ENCODE data around the gene DBNL.
A peak's percentile ranks its signal among the peaks of the same experiment; 100 is the strongest.
"Not testable (repeated sequence)": the region's sequence is repeated elsewhere in the genome, so short reads cannot be mapped to it uniquely, and the experiment has no call there.

The DBNL gene

DNA sequence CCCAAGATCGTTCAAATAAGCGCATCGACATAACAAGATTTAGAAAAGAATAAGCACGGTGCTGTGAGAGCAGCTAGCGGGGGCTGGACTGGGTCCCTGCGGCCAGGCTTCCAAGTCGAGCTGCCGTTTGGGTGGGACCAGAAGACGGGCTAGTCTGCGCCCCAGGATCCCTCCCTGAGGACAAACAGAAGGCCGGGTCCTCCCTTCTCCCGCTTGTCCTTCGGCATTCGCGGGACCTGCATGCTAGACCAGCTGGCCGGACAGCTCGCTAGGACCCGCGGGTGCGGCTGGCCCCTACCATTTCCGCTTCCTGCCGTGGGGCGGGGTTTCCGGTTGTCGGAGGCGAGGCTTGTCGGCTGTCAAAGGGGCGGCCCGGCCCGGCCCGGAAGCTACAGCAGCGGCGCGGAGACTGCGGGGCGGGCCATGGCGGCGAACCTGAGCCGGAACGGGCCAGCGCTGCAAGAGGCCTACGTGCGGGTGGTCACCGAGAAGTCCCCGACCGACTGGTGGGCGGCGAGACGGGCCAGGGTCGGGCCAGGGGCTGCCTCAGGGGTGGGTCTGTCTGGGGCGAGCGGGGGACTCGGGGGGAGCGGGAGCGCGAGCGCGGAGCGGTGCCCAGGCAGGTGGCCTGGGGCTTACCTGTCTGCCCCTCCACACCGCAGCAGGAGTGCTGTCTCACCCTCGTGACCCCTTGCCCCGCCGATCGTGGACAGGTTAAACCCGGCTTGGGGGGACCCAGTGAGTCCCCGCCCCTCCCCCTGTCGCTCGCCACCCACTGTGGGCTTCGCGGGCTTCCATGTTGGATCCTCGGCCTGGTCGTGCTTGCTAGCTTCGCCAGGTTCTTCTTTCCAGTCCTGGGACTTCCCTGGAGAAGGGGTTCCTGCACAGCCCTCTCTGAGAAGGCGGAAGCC is at the start of gene DBNL:
TSS of gene DBNL (plus strand) at position 388 of the 911 bp plus-strand sequence. CDS start at position 424, 36 bp downstream.
- peak; percentile 74 for DNase-seq

DNA sequence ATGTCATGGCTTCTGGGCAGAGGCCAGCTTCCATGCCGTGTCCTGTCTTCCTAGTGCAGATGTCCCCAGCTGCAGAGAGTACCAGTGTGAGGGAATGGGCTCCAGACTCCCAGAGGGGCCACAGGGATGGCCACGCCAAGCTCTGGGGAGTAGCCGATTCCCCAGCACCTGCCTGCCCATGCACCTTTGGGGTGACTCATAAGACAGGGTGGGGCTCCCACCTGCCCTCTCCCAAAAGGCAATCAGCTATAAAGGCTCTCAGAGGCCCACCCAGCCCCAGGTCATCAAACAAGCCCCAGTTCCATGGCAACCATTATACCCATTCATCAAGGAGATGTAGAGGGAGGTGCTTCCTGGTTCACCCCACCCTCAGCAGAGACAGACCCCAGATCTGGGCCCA is 47.0 kb upstream of the DBNL start, which contains the start of gene SPDYE1:
TSS of gene SPDYE1 (plus strand) at position 366 of the 400 bp plus-strand sequence. CDS start 2,053 bp downstream, outside the sequence.
- not testable (repeated sequence) for DNase-seq

DNA sequence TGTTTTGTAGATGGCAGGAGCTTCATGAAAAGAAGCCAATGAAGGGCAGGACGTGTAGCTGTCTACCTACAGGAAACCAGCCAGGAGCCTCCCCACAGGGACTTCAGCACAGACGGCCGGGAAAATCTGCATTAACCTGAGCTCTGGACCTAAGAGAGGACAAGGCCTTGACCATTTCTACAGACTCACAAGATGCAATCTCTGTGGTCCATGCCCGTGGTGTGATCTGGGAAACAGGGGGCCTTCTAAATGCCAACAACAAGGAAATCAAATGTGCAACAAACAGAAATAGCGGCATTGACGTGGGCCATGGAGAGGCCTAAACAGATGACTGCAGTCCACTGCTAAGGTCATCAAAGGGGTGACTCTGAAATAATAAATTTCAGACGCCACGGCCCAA is 32.4 kb upstream of the DBNL start:
- not testable (repeated sequence) for DNase-seq

DNA sequence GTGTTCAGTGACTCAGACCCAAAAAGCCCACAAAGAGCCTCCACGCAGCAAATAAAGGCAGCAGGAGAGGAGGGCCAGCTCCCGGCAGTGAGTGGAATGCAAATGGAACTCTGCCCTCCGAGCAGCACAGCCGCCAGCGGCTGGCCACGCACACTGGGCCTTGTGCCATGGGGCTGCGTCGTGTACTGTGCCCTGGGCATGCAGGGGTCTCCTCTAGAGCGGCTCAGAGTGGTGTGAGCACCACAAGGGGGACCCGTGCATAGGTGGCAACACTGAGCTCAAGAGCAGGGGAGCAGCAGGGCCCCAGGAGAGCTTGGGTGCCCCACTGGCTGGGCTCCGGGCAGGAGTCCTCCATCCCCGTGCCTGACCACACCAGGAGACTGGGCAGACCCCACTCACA is 29.4 kb upstream of the DBNL start:
- DNase-seq: not testable (repeated sequence)

DNA sequence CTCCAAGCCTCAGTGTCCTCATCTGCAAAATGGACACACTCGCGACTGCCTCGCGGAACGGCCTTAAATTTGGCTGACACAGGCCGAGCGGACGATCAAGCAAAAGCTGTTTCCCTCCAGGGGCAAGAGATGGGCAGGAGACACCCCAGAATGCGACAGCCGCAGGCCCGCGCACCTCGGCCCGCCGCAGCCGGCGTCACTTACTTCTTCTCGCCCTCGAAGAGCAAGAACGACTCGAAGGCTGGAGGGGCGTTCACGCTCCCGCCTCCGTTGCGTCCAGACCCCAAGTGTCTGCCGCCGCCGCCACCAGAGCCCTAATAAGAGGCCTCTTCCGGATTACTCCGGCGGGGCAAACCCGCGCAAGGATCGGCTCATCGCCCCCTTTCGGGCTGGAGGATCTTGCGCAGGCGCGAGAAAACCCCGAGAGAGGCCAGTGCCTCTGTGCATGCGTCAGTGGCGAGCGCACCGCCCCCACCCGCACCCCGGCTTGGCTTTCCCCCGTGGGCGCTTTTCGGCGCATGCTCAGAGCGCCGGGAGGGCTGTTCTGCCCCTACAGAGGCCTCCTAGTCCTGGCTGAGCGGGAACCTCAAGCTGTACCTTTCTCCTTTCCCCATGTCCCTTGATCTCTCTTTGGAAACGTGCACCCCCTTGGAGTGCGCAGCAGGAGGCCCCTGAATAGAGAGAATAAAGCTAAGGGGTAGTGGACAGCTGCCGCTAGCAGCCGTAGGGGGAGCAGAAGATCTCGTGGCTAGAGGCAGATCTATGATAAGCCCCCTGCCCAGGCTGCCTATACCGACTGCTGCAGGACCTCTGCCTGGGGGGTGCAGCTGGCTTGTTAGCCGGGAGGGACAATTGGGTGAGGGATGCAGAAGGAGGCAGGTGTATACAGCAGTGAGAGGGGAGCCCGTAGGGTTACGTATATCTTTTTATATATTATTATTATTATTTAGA is 25.4 kb upstream of the DBNL start:
- DNase-seq: peak; percentile 87

DNA sequence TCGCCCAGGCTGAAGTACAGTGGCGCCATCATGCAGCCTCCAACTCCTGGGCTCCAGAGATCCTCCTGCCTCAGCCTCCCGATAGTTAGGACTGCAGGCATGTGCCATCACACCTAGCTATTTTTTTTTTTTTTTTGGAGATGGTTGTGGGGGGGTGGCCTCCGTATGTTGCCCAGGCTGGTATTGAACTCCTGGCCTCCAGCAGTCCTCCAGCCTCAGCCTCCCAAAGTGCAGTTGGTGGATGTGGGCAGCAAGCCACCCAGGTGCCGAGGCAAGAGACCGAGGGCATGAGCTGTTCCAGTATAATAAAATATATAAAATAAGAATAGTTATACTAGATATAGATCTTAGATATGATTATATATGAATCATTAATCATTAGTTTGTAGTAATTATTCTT is 24.7 kb upstream of the DBNL start:
- not testable (repeated sequence) for DNase-seq

DNA sequence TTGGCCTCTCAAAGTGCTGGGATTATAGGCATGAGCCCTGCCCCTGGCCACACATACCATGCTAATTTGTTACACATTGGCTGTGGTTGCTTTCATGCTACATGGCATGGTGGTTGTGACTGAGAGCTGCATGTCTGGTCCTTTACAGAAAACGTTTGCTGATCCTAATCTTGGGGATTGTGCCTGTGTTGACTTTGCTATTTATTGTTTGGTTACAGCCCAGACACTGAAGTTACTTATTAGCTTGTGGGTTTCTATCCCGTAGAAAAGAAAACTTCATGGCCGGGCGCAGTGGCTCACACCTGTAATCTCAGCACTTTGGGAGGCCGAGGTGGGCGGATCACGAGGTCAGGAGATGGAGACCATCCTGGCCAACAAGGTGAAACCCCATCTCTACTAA is 22.4 kb upstream of the DBNL start:
- DNase-seq: not testable (repeated sequence)

DNA sequence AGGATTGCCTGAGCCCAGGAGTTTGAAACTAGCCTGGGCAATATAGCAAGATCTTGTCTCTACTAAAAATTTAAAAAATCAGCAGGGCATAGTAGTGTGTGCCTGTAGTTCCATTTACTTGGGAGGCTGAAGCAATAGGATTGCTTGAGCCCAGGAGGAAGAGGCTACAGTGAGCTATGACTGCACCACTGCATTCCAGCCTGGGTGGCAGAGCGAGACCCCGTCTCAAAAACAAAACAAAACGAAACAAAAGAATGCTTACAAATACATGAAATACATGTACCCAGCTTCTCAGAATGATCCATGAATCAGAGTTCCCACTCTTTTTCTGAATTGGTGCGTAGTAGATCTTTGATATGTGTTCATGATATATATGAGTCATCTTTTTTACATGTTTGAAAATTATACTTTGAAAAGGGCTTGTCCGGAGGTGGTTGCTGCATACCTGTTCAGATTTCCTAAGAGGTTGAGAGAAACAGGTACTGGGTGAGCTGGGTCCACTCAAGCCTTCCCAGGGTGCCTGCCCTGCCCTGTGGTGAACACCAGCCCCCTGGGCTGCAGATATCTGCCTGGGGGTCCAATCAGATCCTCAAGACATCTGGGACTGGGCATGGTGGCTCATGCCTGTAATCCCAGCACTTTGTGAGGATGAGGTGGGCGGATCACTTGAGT is 21.6 kb upstream of the DBNL start:
- not testable (repeated sequence) for DNase-seq

DNA sequence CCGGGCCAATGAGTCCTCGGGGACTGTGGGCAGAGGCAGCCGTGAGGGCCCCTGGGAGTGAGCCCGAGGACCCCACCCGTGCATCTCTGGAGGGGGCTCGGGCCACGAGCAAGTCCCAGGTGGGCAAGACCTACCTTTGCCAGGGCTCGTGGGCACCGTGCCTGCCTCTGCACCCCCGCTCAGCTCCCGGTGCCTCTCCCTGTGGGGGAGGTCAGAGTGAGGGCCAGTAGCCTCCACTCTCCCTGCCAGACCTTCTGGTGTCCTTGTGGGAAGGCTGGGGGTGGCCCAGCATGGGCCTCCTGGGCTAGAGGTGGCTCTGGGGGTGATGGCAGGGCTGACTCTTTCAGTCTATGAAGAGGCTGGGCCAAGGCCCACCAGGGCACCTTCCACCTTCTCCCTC is 15.1 kb upstream of the DBNL start:
- DNase-seq: not testable (repeated sequence)

DNA sequence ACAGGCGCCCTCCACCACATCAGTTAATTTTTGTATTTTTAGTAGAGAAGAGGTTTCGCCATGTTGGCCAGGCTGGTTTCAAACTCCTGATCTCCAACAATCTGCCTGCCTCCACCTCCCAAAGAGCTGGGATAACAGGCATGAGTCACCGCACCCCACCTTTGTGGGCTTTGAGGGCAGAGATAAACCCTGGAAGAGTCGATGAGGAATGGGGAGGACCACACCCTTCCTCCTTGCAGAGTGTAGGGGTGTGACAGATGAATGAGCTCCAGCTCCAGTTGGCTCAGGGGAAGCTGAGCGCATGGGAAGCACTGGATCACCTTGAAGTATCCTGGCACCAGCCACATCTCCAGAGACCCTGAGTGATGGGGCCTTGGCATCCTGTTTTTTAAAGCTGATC is 14.5 kb upstream of the DBNL start:
- not testable (repeated sequence) for DNase-seq

DNA sequence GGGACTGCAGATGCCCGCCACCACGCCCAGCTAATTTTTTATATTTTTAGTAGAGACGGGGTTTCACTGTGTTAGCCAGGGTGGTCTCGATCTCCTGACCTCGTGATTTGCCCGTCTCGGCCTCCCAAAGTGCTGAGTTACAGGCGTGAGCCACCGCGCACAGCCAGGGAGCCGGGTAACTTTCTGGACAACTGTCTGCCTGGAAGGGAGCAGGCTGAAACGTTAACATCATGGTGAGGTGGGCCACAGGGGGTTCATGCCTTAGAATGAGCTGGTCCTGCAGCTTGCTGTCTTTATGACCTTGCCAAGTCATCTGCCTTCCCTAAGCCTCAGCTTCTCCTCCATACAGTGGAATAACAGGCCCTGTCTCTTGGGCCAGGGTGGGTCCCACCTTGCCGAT is 13.2 kb upstream of the DBNL start:
- not testable (repeated sequence) for DNase-seq

DNA sequence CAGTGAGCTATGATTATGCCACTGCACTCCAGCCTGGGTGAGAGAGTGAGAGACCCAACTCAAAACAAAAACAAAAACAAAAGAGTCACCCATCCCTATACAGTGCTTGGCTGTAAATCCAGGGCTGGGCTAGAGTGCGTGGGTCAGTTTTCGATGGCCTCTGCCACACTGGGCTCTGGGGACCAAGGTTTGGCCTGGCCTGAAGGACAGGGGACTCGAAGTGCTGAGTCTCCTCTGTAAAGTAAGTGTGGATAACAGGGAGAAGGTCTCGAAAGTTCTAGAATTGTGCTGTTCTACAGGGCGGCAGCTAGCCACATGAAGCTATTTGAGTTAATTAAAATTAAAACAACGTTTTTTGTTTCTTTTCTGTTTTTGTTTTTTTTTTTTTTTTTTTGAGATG is 12.5 kb upstream of the DBNL start:
- not testable (repeated sequence) for DNase-seq

DNA sequence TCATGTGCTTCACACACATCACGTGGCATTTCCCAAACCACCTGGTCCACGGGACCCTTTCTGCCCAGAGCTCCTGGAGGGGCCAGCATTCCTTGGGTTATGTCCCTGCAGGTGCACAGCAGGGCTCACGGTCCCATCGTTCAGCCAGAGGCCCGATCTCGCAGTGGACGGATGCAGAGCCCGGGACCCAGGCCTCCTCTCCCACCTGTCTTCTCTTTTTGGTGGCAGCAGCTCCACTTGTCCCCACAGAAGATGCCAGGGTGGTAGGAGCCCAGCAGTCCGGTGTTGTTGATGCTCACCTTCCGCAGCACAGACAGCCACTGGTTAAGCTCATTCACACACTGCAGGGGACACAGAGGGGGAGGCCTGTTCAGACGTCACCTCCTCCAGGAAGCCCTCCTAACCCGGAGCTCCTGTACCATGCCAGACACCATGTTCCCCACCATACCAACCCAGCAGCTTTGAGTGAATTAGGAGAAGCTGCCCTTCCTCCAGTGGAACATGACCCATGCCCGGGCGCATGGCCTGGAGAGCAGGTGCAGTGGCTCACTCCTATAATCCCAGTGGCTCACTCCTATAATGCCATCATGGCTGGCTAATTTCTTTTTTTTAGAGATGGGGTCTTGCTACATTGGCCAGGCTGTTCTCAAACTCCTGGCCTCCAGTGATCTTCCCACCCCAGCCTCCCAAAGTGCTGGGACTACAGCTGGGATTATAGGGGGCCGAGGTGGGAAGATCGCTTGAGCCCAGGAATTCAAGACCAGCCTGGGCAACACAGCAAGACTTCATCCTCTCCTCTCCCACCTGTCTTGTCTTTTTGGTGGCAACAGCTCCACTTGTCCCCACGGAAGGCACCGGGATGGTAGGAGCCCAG is 10.3 kb upstream of the DBNL start:
- not testable (repeated sequence) for DNase-seq

DNA sequence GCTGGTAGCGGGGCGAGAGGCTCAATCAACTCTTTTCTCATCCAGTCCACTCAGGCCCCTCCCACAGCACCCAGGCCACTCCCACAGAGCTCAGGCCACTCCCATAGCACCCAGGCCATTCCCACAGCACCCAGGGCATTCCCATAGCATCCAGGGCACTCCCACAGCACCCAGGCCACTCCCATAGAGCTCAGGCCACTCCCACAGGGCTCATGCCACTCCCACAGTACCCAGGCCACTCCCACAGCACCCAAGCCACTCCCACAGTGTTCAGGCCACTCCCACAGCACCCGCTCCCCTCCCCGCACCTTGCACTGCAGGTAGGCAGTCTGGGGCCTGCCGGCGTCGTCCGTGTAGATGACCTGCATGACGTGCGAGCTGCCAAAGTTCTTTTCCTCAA is 8.1 kb upstream of the DBNL start:
- not testable (repeated sequence) for DNase-seq

DNA sequence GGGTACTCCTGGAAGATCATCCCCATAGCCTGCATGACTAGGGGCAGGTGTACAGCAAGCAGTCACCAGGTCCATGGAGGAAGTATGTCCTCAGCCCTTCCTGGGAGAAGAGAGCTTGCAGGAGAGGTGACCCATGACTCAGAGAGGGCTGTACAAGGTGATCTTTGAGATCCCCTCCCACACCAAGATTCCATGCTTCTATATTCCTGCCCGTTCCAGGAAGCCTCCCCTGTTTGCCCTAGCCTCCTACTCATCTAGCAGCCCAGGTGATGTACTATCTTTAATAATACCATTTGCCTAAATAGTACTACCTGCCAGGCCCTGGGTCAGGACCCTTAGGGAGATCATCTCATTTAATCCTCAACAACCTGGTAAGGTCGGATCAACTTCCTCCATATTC is 6.6 kb upstream of the DBNL start:
- DNase-seq: not testable (repeated sequence)

DNA sequence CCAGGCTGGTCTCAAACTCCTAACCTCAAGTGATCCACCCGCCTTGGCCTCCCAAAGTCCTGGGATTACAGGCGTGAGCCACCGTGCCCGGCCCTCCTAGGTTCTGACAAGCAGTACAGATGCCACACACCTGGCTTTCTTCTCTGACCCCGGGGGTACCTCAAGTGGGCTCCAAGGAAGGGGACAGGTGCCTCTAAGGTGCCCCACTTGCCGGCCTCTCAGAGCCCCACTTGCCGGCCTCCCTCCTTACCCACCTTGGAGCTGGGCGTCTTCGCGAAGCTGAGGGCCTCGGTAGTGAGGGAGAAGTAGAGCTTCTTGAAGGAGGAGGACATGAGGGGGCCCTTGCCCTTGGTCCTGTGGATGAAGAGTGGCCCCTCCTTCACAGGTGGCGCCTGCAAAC is 5.9 kb upstream of the DBNL start:
- not testable (repeated sequence) for DNase-seq

DNA sequence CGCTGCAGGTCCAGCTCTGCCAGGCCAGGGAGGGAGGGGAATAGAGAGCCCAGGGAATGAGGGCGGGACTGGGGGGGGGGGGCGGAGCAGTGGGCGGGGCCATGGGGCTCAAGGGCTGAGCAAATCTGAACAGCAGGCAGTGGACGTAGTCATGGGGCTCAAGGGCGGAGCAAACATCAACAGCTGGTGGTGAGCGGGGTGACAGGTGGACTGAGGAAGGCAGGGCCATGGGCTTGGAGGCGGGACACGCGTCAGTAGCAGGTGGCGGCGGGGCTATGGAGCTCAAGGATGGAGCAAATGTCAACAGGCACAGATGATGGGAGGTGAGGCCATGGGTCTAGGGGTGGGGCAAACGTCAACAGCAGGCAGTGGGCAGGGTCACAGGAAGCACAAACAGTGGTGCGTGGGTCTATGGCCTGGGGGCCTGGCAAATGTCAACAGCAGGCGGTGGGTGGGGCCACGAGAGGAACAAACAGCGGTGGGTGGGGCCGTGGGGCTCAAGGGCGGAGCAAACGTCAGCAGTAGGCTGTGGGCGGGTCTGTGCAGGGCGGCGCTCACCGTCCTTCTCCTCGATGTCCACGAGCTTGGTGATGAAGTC is 5.4 kb upstream of the DBNL start:
- peak; percentile 59 for DNase-seq

DNA sequence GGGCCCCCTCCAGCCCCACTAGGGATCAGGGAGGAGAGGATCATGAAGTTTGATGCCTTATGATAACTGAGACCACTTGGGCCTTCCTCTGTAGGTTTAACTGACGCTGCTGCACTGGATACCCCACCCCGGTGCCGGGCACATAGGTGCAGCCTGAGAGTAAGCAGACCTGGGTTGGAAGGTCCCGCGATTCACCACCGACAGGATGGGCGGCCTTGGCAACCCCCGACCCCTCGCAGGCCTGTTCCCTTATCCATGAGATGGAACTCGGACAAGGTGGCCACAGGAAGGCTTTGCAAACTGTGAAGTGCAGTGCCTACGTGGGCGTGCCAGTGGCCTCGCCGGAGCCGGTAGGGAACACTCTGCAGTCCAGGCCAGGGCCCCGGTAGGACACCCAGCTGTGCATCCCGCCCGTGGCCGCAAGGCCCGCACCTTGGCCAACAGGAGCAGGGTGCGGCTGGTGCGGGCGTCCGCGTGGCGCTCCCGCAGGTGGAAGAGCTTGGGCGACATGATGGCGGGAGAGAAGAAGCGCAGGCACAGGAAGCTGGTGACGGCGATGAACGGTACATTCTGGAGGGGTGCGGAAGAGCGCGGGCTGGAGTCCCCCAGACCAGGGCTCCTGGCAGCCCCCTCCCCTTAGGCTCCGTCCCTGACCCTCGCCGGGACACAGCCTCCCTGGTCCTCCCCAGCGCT is 4.6 kb upstream of the DBNL start:
- not testable (repeated sequence) for DNase-seq

DNA sequence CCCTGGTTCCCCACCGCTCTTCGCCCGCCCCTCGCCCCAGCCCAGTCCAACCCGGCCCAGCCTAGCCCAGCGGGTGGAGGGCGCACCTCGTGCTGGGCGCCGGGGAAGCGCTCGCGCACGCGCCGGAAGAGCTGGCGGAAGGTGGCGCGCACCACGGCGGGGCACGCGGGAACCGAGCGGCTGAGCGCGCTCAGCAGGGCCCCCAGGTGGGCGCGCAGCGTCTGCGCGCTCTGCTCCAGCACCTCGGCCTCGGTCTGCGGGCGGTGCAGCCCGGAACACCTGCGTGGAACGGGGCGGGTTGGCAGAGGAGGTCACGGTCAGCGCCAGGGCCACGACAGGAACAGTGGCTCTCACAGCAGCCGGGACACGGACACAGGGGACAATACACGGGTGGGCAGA is 4.0 kb upstream of the DBNL start:
- DNase-seq: not testable (repeated sequence)

DNA sequence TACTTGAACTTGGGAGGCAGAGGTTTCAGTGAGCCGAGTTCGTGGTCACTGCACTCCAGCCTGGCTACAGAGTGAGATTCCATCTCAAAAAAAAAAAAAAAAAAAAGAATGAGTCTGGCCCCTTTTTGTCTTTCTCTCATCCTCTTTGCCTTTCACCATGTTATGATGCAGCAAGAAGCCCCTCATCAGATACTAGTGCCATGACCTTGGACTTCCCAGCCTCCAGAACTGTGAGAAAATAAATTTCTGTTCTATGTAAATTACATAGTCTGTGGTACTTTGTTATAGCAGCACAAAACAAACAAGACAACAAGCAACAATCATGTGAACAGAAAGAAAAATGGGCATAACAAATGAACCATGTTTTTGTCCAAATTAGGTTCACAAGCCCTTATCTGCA is 2.3 kb upstream of the DBNL start:
- DNase-seq: no peak

DNA sequence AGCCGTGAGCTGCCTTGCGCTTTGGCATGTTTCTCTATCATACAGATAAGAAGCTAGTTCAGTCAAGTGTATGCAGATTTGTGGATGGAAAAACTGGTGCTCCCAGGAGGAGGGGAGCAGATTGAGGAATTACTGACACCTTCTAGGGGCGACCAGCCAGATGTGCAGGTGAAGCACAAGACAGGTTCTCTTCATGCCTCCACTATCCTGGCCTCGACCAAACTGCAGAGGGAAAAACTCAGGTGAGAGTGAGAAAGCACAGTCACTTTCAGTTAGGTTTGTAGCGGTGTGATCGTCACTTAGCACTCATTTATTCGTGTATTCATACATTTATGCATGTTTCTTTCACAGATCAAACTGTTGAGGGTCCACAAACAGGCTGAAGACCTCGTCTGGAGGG is 600 bp upstream of the DBNL start:
- DNase-seq: no peak

Data from NCI-H1048 (cell line).